Measurements from ENCODE around the gene NEUROD4.
"Not testable (repeated sequence)": the region's sequence is repeated elsewhere in the genome, so short reads cannot be mapped to it uniquely, and the experiment has no call there.

NEUROD4 gene

GRCh38 chr12:55019784-55020183 is at the start of gene NEUROD4:
NEUROD4 (plus strand) TSS chr12:55019974; CDS start chr12:55026440, 6,466 bp downstream.
- DNase-seq = peak; percentile 91

GRCh38 chr12:54970741-54971140 is 49.0 kb upstream of the NEUROD4 start:
- DNase-seq = no peak

GRCh38 chr12:54973556-54973955 is 46.2 kb upstream of the NEUROD4 start:
- no peak for DNase-seq

- no peak for DNase-seq
Observed at GRCh38 chr12:54974279-54974678, 45.5 kb upstream of the NEUROD4 start.

GRCh38 chr12:54975272-54975671 is 44.5 kb upstream of the NEUROD4 start:
- DNase-seq = no peak

GRCh38 chr12:54975875-54976274 is 43.9 kb upstream of the NEUROD4 start:
- peak; percentile 24 for DNase-seq

GRCh38 chr12:54977155-54977554 is 42.6 kb upstream of the NEUROD4 start:
- DNase-seq = no peak

- DNase-seq = no peak
Observed at GRCh38 chr12:54977857-54978256, 41.9 kb upstream of the NEUROD4 start.

GRCh38 chr12:54980341-54980740 is 39.4 kb upstream of the NEUROD4 start:
- DNase-seq = no peak

- no peak for DNase-seq
Observed at GRCh38 chr12:54981796-54982195, 38.0 kb upstream of the NEUROD4 start.

- no peak for DNase-seq
Observed at GRCh38 chr12:54983536-54984101, 36.2 kb upstream of the NEUROD4 start.

- DNase-seq = no peak
Observed at GRCh38 chr12:54984658-54985376, 35.0 kb upstream of the NEUROD4 start, which contains the start of gene TESPA1. TESPA1 (minus strand) TSS chr12:54984762; CDS start chr12:54974562, 10,200 bp downstream.

- DNase-seq = not testable (repeated sequence)
Observed at GRCh38 chr12:54986773-54987172, 33.0 kb upstream of the NEUROD4 start.

GRCh38 chr12:54987611-54988231 is 32.1 kb upstream of the NEUROD4 start:
- no peak for DNase-seq

GRCh38 chr12:54988402-54989054 is 31.2 kb upstream of the NEUROD4 start:
- DNase-seq = peak; percentile 37

- DNase-seq = no peak
Observed at GRCh38 chr12:54989829-54990228, 29.9 kb upstream of the NEUROD4 start.

- no peak for DNase-seq
Observed at GRCh38 chr12:54991161-54991990, 28.4 kb upstream of the NEUROD4 start.

- DNase-seq = no peak
Observed at GRCh38 chr12:54991991-54992375, 27.8 kb upstream of the NEUROD4 start.

GRCh38 chr12:54993181-54993835 is 26.5 kb upstream of the NEUROD4 start:
- DNase-seq = peak; percentile 91

GRCh38 chr12:54996205-54996604 is 23.6 kb upstream of the NEUROD4 start:
- DNase-seq = no peak

GRCh38 chr12:54997929-54998522 is 21.7 kb upstream of the NEUROD4 start:
- DNase-seq = no peak

All from eye (tissue), 1 donor.